Neural progenitor cell (in vitro differentiated cells): Measurements from ENCODE around the gene SH3BP2. TPM values are rescaled to one million over a fixed set of nuclear protein-coding genes. Genes with fewer than 3 reads are reported as not detected.

Experiments used
- DNase-seq: peaks from one replicate; pipeline ENCODE4 v3.0.0-alpha.2; 2016; ENCODE audit warnings: low spot score
- H2AFZ ChIP-seq: fragments of 200-600 bp; sonication (generic); replicated peaks from 2 replicates; pipeline ENCODE4 v1.6.1; 2016; ENCODE audit warnings: antibody characterized with exemption
- H3F3A ChIP-seq: fragments of 200-600 bp; sonication (generic); 2 replicates; pipeline ENCODE4 v1.6.1; 2016; ENCODE audit warnings: antibody characterized with exemption, low read depth
- H3K27ac ChIP-seq: fragments of 200-600 bp; sonication (generic); 2 replicates; pipeline ENCODE4 v1.5.1; 2016; ENCODE audit warnings: mild to moderate bottlenecking
- H3K27me3 ChIP-seq: fragments of 200-600 bp; sonication (generic); 2 replicates; pipeline ENCODE4 v1.6.1; 2016; ENCODE audit warnings: mild to moderate bottlenecking, moderate library complexity
- H3K36me3 ChIP-seq: fragments of 200-600 bp; sonication (generic); 2 replicates; pipeline ENCODE4 v1.5.1; 2016
- H3K4me1 ChIP-seq: fragments of 200-600 bp; sonication (generic); 2 replicates; pipeline ENCODE4 v1.6.1; 2016; ENCODE audit warnings: mixed run types
- H3K4me2 ChIP-seq: fragments of 200-600 bp; sonication (generic); 2 replicates; pipeline ENCODE4 v1.6.1; 2016
- H3K4me3 ChIP-seq: fragments of 200-600 bp; sonication (generic); 2 replicates; pipeline ENCODE4 v1.5.1; 2016
- H3K79me2 ChIP-seq: fragments of 200-600 bp; sonication (generic); 2 replicates; pipeline ENCODE4 v1.6.1; 2016; ENCODE audit warnings: low read depth
- H3K9ac ChIP-seq: fragments of 200-600 bp; sonication (generic); 2 replicates; pipeline ENCODE4 v1.6.1; 2016
- H3K9me3 ChIP-seq: fragments of 200-600 bp; sonication (generic); 2 replicates; pipeline ENCODE4 v1.5.1; 2016; ENCODE audit warnings: low read depth
- H4K20me1 ChIP-seq: fragments of 200-600 bp; sonication (generic); 2 replicates; pipeline ENCODE4 v1.6.1; 2016; ENCODE audit warnings: low read depth
- H3K27ac Mint-ChIP-seq: 3 replicates; pipeline ENCODE4 v1.8.0; 2021; ENCODE audit warnings: mixed read lengths
- H3K27me3 Mint-ChIP-seq: 2 replicates; pipeline ENCODE4 v1.8.0; 2022; ENCODE audit warnings: low read depth, mild to moderate bottlenecking, inconsistent platforms, moderate library complexity, mixed read lengths; ENCODE audit not compliant: insufficient read depth
- H3K36me3 Mint-ChIP-seq: 3 replicates; pipeline ENCODE4 v1.8.0; 2021; ENCODE audit warnings: mixed read lengths
- H3K4me1 Mint-ChIP-seq: 3 replicates; pipeline ENCODE4 v1.8.0; 2021; ENCODE audit warnings: mixed read lengths
- H3K4me3 Mint-ChIP-seq: 3 replicates; pipeline ENCODE4 v1.8.0; 2021; ENCODE audit warnings: mild to moderate bottlenecking, moderate library complexity, mixed read lengths
- H3K9me3 Mint-ChIP-seq: 3 replicates; pipeline ENCODE4 v1.8.0; 2020; ENCODE audit warnings: mixed read lengths
- EZH2 ChIP-seq: fragments of 200-600 bp; sonication (generic); IDR thresholded peaks from 2 replicates; pipeline ENCODE4 v1.6.1; 2017; ENCODE audit warnings: antibody characterized with exemption, mild to moderate bottlenecking, moderate library complexity
- EZH2phosphoT487 ChIP-seq: fragments of 200-600 bp; sonication (generic); IDR thresholded peaks from 2 replicates; pipeline ENCODE4 v1.6.1; 2017; ENCODE audit warnings: antibody characterized with exemption
- total RNA-seq: library from RNA; depleted of rRNA; stranded (reverse); fragments of >200 nt; gene quantifications from 2 replicates; pipeline ENCODE4 v1.2.3, GENCODE V29; 2015; ENCODE audit warnings: low replicate concordance
- TF ChIP-seq, protein P1 (sequence below): fragments of 200-600 bp; sonication (generic); IDR thresholded peaks from 2 replicates; pipeline ENCODE4 v1.5.1; 2017; ENCODE audit warnings: antibody characterized with exemption, mild to moderate bottlenecking

Gene SH3BP2
- total RNA-seq, 1 donor from 2014 or later, result 11.8 TPM

GRCh38 chr4:2745516-2745915 is 47.4 kb upstream of the SH3BP2 start:
- Histone ChIP-seq H3K27ac (no peak overlapping the region), H3F3A (no peaks in the 10 kb centered on the region), H3K4me2 (no peak overlapping the region), H3K4me1 (no peaks in the 10 kb centered on the region), H4K20me1 (no peaks in the 10 kb centered on the region), H3K27me3 (no peaks in the 10 kb centered on the region), H3K79me2 (peaks cover 4% of the 10 kb centered on the region), H2AFZ (no peak overlapping the region), H3K36me3 (no peaks in the 10 kb centered on the region), H3K4me3 (no peak overlapping the region), H3K9ac (no peak overlapping the region), H3K9me3 (no peaks in the 10 kb centered on the region)
- Mint-ChIP-seq H3K27me3 (peaks cover 5% of the 10 kb centered on the region), H3K36me3 (peaks cover 18% of the 10 kb centered on the region), H3K27ac (no peak overlapping the region), H3K4me3 (no peak overlapping the region), H3K4me1 (no peaks in the 10 kb centered on the region), H3K9me3 (no peaks in the 10 kb centered on the region)
- TF ChIP-seq EZH2phosphoT487 (no peak), EZH2 (no peak)
- TF ChIP-seq, protein P1, sequence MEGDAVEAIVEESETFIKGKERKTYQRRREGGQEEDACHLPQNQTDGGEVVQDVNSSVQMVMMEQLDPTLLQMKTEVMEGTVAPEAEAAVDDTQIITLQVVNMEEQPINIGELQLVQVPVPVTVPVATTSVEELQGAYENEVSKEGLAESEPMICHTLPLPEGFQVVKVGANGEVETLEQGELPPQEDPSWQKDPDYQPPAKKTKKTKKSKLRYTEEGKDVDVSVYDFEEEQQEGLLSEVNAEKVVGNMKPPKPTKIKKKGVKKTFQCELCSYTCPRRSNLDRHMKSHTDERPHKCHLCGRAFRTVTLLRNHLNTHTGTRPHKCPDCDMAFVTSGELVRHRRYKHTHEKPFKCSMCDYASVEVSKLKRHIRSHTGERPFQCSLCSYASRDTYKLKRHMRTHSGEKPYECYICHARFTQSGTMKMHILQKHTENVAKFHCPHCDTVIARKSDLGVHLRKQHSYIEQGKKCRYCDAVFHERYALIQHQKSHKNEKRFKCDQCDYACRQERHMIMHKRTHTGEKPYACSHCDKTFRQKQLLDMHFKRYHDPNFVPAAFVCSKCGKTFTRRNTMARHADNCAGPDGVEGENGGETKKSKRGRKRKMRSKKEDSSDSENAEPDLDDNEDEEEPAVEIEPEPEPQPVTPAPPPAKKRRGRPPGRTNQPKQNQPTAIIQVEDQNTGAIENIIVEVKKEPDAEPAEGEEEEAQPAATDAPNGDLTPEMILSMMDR, result no peak
- DNase-seq, result no peak

- H3K27me3 ChIP-seq, result no peaks in the 10 kb centered on the region
- H3K4me3 ChIP-seq, result no peak overlapping the region
- Mint-ChIP-seq H3K9me3 (no peaks in the 10 kb centered on the region), H3K36me3 (peaks cover 15% of the 10 kb centered on the region), H3K4me1 (no peaks in the 10 kb centered on the region), H3K4me3 (no peak overlapping the region), H3K27ac (no peak overlapping the region), H3K27me3 (peaks cover 5% of the 10 kb centered on the region)
- no peaks in the 10 kb centered on the region for H3F3A ChIP-seq
- H3K36me3 ChIP-seq, result no peaks in the 10 kb centered on the region
- TF ChIP-seq, protein P1, result no peak
- TF ChIP-seq EZH2, result no peak
- TF ChIP-seq EZH2phosphoT487, result no peak
- H3K9ac ChIP-seq, result no peak overlapping the region
- H2AFZ ChIP-seq, result no peak overlapping the region
- no peak overlapping the region for H3K27ac ChIP-seq
- H3K4me1 ChIP-seq, result no peaks in the 10 kb centered on the region
- peaks cover 4% of the 10 kb centered on the region for H3K79me2 ChIP-seq
- DNase-seq, result no peak
- H4K20me1 ChIP-seq, result peaks cover 6% of the 10 kb centered on the region
- H3K4me2 ChIP-seq, result no peak overlapping the region
- no peaks in the 10 kb centered on the region for H3K9me3 ChIP-seq
Observed at GRCh38 chr4:2745981-2746806, 46.7 kb upstream of the SH3BP2 start.

- peaks cover 8% of the 10 kb centered on the region for H4K20me1 ChIP-seq
- peak overlapping the region; percentile 66 for H3K27ac Mint-ChIP-seq
Observed at GRCh38 chr4:2746891-2747695, 45.8 kb upstream of the SH3BP2 start.

More at GRCh38 chr4:2746891-2747695, 45.8 kb upstream of the SH3BP2 start:
- H3K27me3 ChIP-seq, result no peaks in the 10 kb centered on the region
- no peak overlapping the region for H3K4me2 ChIP-seq
- no peak overlapping the region for H2AFZ ChIP-seq
- no peaks in the 10 kb centered on the region for H3K4me1 ChIP-seq
- Mint-ChIP-seq H3K9me3 (no peaks in the 10 kb centered on the region), H3K27me3 (peaks cover 5% of the 10 kb centered on the region), H3K4me1 (peaks cover 3% of the 10 kb centered on the region), H3K36me3 (peaks cover 15% of the 10 kb centered on the region), H3K4me3 (no peak overlapping the region)
- no peak overlapping the region for H3K9ac ChIP-seq
- no peak overlapping the region for H3K4me3 ChIP-seq
- TF ChIP-seq EZH2phosphoT487, result no peak
- TF ChIP-seq, protein P1, result no peak
- no peak for TF ChIP-seq EZH2
- H3K27ac ChIP-seq, result no peak overlapping the region
- no peaks in the 10 kb centered on the region for H3K36me3 ChIP-seq
- H3F3A ChIP-seq, result no peaks in the 10 kb centered on the region
- no peaks in the 10 kb centered on the region for H3K9me3 ChIP-seq
- peaks cover 4% of the 10 kb centered on the region for H3K79me2 ChIP-seq
- no peak for DNase-seq
